ENCODE data around the gene TFF1.

Gene TFF1

GRCh38 chr21:42340187-42341050 lies 25.9 kb downstream of the TFF1 start:
- no peak for DNase-seq

- DNase-seq, result no peak
Measured at GRCh38 chr21:42338729-42339715, 27.3 kb downstream of the TFF1 start.

GRCh38 chr21:42337830-42338728 lies 28.3 kb downstream of the TFF1 start:
- DNase-seq, result peak; percentile 74

GRCh38 chr21:42337276-42337675 lies 29.1 kb downstream of the TFF1 start:
- no peak for DNase-seq

GRCh38 chr21:42336054-42336453 lies 30.3 kb downstream of the TFF1 start:
- DNase-seq, result no peak

GRCh38 chr21:42332557-42333317 lies 33.6 kb downstream of the TFF1 start:
- no peak for DNase-seq

- DNase-seq, result no peak
Measured at GRCh38 chr21:42331660-42332059, 34.7 kb downstream of the TFF1 start.

- DNase-seq, result no peak
Measured at GRCh38 chr21:42330380-42331371, 35.7 kb downstream of the TFF1 start.

- no peak for DNase-seq
Measured at GRCh38 chr21:42324896-42325295, 41.4 kb downstream of the TFF1 start.

GRCh38 chr21:42321845-42322244 lies 44.5 kb downstream of the TFF1 start:
- DNase-seq, result no peak

- no peak for DNase-seq
Measured at GRCh38 chr21:42321231-42321630, 45.1 kb downstream of the TFF1 start.

- DNase-seq, result no peak
Measured at GRCh38 chr21:42320791-42321190, 45.5 kb downstream of the TFF1 start.

- DNase-seq, result no peak
Measured at GRCh38 chr21:42319851-42320572, 46.3 kb downstream of the TFF1 start.

- no peak for DNase-seq
Measured at GRCh38 chr21:42319376-42319775, 47.0 kb downstream of the TFF1 start.

- no peak for DNase-seq
Measured at GRCh38 chr21:42317826-42318746, 48.2 kb downstream of the TFF1 start.

GRCh38 chr21:42317341-42317741 lies 49.0 kb downstream of the TFF1 start:
- DNase-seq, result no peak

- DNase-seq, result no peak
Measured at GRCh38 chr21:42316891-42317290, 49.4 kb downstream of the TFF1 start.

GRCh38 chr21:42315296-42315891 lies 50.9 kb downstream of the TFF1 start, which contains the start of gene TFF3:
Gene TFF3 (minus strand): TSS chr21:42315409. CDS start chr21:42315374, 35 bp downstream.
- DNase-seq, result no peak
